HPDE6-E6E7 (cell line): ENCODE data around the gene NEURL1B.

Source experiments
- DNase-seq: peaks from one replicate; pipeline ENCODE4 v3.0.0; 2011; ENCODE audit warnings: missing footprints; ENCODE audit errors: extremely low spot score

Gene NEURL1B

GRCh38 chr5:172714491-172715420 is 73.7 kb downstream of the NEURL1B start:
- peak; percentile 67 for DNase-seq

DNA sequence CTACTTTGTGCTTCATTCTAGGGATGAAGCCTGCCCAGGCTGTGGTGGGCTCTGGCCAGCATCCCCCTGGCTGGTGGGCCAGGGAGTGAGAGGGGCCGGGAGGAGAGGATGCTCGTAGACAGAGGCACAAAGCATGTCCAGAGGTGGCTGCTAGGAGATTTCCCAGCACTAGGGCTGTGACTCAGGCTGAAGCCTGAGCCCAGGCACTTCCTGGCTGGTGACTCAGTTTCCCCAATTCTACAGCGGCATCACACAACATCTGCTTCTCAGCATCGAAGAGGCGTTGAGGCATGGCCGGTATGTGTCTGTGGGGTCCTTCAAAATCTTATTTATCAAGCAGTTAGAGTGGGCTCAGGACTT is 74.3 kb downstream of the NEURL1B start:
- no peak for DNase-seq

- no peak for DNase-seq
These were observed 75.0 kb downstream of the NEURL1B start for GRCh38 chr5:172715931-172716682.

- peak; percentile 49 for DNase-seq
These were observed 75.8 kb downstream of the NEURL1B start for GRCh38 chr5:172716796-172717313.

DNA sequence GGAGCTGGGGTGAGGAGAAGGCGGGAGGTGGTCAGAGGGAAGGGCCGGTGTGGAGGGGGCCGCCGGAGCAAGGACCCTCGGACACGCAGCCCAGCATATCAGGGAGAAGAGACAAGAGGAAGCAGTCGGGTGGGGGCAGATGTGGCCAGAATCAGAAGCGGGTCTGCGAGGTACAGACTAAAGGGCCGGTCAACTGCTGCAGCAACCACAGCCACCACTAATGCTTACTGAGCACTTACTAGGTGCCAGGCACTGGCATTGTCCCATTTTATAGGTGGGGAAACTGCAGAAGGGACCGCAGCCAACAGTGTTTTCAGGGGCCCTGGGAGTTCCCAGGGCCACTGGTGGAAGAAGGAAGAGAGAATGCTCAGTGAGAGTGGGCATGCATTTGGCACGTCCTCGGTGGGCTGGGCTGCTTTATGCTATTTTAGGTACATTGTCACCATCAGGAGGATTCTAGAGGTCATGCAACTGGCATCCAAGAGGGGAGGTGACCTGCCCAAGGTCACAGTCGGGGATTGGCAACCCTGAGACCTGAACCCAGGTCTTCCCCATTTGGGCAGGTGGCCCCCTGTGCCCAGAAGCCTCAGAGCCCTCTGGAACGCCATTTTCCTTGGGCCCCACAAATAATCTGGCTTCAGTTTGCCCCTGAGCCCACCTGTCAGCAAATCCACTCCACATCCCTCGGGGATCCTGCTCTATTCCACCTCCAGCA is 76.6 kb downstream of the NEURL1B start:
- no peak for DNase-seq

GRCh38 chr5:172718527-172719114 is 77.6 kb downstream of the NEURL1B start:
- no peak for DNase-seq

DNA sequence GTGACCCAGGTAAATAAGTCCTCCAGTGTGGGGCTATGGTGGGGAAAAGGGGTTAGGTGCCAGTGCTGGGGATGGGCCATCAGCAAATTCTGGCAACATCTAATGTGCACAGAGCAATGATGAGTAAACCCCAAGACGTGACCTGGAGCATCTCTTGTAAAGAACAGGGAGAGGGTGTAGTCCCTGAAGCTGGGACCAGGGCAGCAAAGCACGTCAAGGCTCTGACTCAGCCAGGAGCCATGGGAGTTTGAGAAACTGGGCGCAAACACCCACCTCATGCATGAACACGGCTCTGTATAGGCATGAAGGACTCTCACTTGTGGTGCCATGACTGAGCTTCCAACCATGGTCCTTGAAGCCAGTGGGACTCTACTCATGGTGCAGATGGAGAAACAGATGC is 78.1 kb downstream of the NEURL1B start:
- DNase-seq = no peak

DNA sequence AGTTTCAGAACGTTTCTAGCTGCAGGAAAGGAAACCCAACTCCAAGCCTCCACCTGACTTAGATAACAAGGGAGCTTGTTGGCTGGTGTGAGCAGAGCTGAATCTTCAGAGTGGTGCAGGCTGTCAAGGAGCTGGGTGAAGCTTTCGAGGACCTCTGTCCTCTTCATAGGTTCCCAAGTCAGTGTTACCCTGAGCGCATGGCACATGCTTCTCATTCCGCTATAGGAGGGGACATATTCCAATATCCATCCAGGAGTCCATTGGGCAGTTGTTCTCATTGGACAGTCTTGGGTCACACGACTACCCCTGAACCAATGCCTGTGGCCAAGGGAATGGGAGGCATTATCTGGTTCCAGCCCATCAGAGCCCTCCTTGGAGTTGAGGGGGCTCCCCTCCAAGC is 79.6 kb downstream of the NEURL1B start:
- no peak for DNase-seq

DNA sequence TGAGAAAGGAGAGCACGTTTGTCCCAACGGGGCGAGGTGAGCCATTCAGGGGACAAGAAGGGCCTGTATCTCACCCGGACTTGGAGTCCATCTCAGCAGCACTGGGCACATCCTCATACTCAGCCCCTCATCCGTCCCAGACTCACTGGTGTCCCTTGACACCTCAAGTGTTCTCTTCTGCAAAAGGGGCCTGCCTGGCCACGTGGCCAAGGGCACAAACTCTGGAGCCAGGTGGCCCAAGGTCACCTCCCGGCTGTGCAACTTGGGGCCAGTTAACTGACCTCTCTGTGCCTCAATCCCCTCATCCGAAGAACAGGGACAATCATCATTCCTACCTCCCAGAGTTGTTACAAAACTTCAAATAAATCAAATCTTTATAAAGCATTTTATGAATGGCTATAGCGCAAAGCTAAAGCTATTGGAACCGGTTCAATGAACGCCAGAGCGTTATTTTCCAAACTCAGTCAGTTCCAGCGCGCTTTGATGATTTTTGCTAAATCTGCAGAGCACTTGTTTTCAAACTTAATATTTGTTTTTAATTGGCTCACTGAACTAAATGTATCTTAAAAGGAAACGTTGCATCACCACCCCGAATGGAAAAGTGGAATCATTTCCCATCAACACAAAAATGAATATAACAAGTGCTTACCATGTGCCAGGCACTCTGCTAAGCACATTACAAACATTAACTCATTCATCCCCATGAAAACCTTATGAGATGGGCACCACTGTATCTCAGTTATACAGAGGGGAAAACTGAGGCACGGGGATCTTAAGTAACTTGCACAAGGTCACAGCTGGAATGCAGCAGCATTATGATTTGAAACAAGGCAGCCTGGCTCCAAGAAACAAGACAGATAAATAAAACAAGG is 80.6 kb downstream of the NEURL1B start:
- no peak for DNase-seq

GRCh38 chr5:172722327-172722815 is 81.3 kb downstream of the NEURL1B start:
- DNase-seq = no peak

DNA sequence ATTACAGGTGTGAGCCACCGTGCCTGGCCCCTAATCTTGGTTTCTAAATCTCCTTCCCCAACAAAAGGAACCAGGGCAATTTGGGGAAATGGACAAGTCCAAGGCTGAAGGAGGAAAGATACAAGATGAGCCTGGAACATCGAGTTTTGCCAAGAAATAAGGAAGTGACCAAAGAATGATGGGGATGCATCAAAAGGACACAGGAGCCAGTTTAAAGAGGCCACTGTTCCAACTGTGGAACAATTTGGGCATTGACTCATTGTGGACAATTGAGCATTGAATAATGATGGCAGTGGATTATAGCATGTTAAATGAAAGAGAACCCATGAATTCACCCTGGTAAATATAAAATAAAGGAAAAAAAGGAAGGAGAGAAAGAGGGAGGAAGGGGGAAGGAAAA is 82.4 kb downstream of the NEURL1B start:
- DNase-seq = no peak

GRCh38 chr5:172724242-172725183 is 83.5 kb downstream of the NEURL1B start:
- DNase-seq = no peak

DNA sequence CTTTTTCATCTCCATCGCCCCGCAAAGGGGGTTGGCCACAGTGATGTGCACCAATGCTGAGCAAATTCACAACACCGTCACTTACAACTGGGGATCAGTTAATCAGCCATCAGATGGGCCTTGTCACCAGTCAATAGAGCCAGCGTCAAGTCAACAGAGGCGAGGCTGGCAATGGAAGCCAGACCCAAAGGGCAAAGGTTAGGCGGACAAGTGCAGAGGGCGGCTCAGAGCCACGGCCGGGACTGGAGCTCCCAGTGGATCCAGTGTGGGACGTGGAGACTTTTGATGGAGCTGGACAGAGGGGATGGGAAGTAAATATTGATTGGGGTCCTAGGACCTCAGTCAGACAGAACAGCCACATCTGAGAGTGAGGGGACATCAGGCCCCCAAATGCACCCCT is 84.2 kb downstream of the NEURL1B start:
- DNase-seq = no peak

DNA sequence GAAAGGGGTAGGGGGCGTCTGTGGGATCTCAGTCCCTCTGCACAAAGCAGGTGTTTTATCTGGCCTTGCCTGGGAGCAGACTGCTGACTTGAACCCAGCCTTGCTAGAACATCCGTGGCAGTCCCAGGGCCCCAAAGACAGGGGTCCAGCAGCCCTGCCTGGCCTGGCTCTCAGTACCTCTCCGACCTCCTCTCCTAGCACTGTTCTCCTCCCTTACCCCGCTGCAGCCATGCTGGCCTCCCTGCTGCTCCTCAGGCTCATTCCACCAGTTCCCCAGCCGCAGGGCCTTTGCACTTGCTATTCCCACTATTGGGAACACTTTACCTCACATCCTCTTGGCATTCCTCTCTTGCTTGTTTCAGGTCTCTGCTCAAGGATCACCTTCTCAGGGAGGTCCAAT is 84.7 kb downstream of the NEURL1B start:
- no peak for DNase-seq

GRCh38 chr5:172726966-172727365 is 85.9 kb downstream of the NEURL1B start:
- no peak for DNase-seq

- DNase-seq = no peak
These were observed 86.5 kb downstream of the NEURL1B start for GRCh38 chr5:172727551-172727950.

DNA sequence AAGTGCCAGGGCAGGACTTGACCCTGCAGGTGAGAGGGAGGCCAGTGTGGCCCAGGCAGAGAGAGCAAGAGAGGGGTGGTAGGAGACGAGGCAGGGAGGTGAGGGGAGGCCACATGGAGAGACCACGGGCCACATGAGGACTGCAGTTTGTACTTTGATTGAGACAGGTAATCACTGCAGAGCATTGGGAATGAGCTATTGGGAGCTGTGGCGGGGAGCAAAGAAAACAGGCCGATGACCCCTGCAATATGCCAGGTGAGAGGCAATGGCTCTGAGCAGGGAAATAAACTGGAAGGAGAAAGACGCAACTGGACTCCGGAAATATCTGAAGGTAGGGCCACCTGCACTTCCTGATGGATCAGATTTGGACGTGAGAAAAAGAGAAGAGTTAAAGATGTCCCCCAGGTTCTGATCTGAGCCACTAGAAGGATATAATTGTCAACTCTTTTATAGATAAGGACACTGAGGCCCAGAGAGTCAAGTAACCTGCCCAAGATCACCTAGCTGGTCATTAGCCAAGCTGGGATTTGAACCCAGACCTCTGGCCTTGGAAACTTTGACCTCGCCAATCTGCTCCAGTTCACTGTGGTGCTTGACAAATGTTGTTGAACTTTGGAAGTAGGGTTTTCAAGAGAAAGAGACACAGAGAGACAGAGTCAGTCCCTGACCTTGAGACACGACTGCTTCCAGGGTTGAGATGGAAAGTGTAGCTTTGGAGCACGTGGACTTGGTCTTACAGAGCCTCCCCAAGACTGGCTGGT is 87.6 kb downstream of the NEURL1B start:
- no peak for DNase-seq

GRCh38 chr5:172729588-172729987 is 88.5 kb downstream of the NEURL1B start:
- no peak for DNase-seq

GRCh38 chr5:172730222-172730621 is 89.2 kb downstream of the NEURL1B start:
- DNase-seq = no peak
